PC-9 (cell line): ENCODE measurements around the gene UBE4A.

Experiments used
- EZH2 ChIP-seq: fragments of 200-600 bp; sonication (generic); IDR thresholded peaks from 2 replicates; pipeline ENCODE4 v1.8.0; 2017; ENCODE audit warnings: antibody characterized with exemption, low read depth
- TF ChIP-seq, protein P1 (sequence below): fragments of 200-600 bp; sonication (generic); conservative IDR thresholded peaks from 2 replicates; pipeline ENCODE4 v1.6.1; 2017; ENCODE audit warnings: mixed run types, antibody characterized with exemption, mild to moderate bottlenecking, moderate library complexity

DNA sequence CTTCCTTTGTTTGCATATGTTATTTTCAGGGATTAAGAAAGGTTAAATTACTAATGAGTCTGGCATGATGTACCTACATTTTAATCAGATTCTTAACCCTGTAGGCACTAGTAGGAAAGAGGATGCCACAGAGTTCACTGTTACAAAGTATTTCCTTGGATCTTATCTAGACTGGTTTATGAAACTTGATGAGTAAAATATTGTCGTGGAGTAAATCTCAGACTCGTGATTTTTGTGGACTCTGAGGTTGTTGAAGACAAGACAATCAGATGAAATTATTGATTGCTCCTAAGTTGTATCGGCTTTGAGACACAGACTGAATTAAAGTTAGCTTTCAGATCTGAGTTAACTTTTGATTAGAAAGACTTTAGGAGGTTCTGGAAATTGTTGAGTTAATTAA lies 82.9 kb downstream of the UBE4A start:
- TF ChIP-seq, protein P1, sequence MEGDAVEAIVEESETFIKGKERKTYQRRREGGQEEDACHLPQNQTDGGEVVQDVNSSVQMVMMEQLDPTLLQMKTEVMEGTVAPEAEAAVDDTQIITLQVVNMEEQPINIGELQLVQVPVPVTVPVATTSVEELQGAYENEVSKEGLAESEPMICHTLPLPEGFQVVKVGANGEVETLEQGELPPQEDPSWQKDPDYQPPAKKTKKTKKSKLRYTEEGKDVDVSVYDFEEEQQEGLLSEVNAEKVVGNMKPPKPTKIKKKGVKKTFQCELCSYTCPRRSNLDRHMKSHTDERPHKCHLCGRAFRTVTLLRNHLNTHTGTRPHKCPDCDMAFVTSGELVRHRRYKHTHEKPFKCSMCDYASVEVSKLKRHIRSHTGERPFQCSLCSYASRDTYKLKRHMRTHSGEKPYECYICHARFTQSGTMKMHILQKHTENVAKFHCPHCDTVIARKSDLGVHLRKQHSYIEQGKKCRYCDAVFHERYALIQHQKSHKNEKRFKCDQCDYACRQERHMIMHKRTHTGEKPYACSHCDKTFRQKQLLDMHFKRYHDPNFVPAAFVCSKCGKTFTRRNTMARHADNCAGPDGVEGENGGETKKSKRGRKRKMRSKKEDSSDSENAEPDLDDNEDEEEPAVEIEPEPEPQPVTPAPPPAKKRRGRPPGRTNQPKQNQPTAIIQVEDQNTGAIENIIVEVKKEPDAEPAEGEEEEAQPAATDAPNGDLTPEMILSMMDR, result no peak
- no peak for TF ChIP-seq EZH2
